ENCODE data around the gene OTOG.

GRCh38 chr11:17672469-17672868 lies 125.4 kb downstream of the OTOG start:
- TF ChIP-seq CTCF (IDR thresholded peaks at IDR 0.05; ENCODE audit: insufficient read depth, low read length) (no peak), POLR2AphosphoS5 (IDR thresholded peaks at IDR 0.05; ENCODE audit: low read depth) (no peak)

Measured in HL-60 (cell line).